HG03457 (cell line): ENCODE results near the gene NUDT4B.
"Not testable (repeated sequence)": the region's sequence is repeated elsewhere in the genome, so short reads cannot be mapped to it uniquely, and the experiment has no call there.

Experiments
- ATAC-seq: cut with Tn5 transposase; IDR thresholded peaks from one replicate; pipeline ENCODE4 v1.9.1; 2021; ENCODE audit warnings: moderate number of reproducible peaks; ENCODE audit not compliant: unreplicated experiment

The NUDT4B gene

GRCh38 chr1:148735538-148735937 is 13.0 kb upstream of the NUDT4B start:
- not testable (repeated sequence) for ATAC-seq

- ATAC-seq, result not testable (repeated sequence)
Measured at GRCh38 chr1:148738667-148739066, 9.9 kb upstream of the NUDT4B start.

GRCh38 chr1:148743200-148743599 is 5.4 kb upstream of the NUDT4B start:
- ATAC-seq, result not testable (repeated sequence)

GRCh38 chr1:148743726-148744720 is 4.6 kb upstream of the NUDT4B start:
- ATAC-seq, result not testable (repeated sequence)

- ATAC-seq, result peak; percentile 49
Measured at GRCh38 chr1:148749335-148749681, 734 bp downstream of the NUDT4B start.

- not testable (repeated sequence) for ATAC-seq
Measured at GRCh38 chr1:148756231-148756630, 7.7 kb downstream of the NUDT4B start.

- ATAC-seq, result not testable (repeated sequence)
Measured at GRCh38 chr1:148757446-148757845, 8.9 kb downstream of the NUDT4B start.

- peak; percentile 87 for ATAC-seq
Measured at GRCh38 chr1:148758412-148758811, 9.8 kb downstream of the NUDT4B start.

- not testable (repeated sequence) for ATAC-seq
Measured at GRCh38 chr1:148758925-148759324, 10.4 kb downstream of the NUDT4B start.

- ATAC-seq, result not testable (repeated sequence)
Measured at GRCh38 chr1:148759749-148760148, 11.2 kb downstream of the NUDT4B start.

GRCh38 chr1:148760206-148760605 is 11.6 kb downstream of the NUDT4B start:
- ATAC-seq, result not testable (repeated sequence)

- ATAC-seq, result not testable (repeated sequence)
Measured at GRCh38 chr1:148761360-148761759, 12.8 kb downstream of the NUDT4B start.

- ATAC-seq, result not testable (repeated sequence)
Measured at GRCh38 chr1:148765238-148766019, 16.9 kb downstream of the NUDT4B start.

GRCh38 chr1:148768541-148768940 is 20.0 kb downstream of the NUDT4B start:
- not testable (repeated sequence) for ATAC-seq

GRCh38 chr1:148769495-148769894 is 20.9 kb downstream of the NUDT4B start:
- ATAC-seq, result not testable (repeated sequence)

GRCh38 chr1:148773690-148774089 is 25.1 kb downstream of the NUDT4B start:
- not testable (repeated sequence) for ATAC-seq

- ATAC-seq, result not testable (repeated sequence)
Measured at GRCh38 chr1:148774102-148774501, 25.5 kb downstream of the NUDT4B start.

- not testable (repeated sequence) for ATAC-seq
Measured at GRCh38 chr1:148775263-148775662, 26.7 kb downstream of the NUDT4B start.

GRCh38 chr1:148777649-148778048 is 29.1 kb downstream of the NUDT4B start:
- ATAC-seq, result not testable (repeated sequence)

- not testable (repeated sequence) for ATAC-seq
Measured at GRCh38 chr1:148780404-148780803, 31.8 kb downstream of the NUDT4B start.

GRCh38 chr1:148791543-148792099 is 43.0 kb downstream of the NUDT4B start:
- not testable (repeated sequence) for ATAC-seq
